GM18909 (cell line): ENCODE data around the gene PRR23B.

Experiments
- ATAC-seq: cut with Tn5 transposase; IDR thresholded peaks from one replicate; pipeline ENCODE4 v1.9.1; 2021; ENCODE audit warnings: mild to moderate bottlenecking; ENCODE audit not compliant: unreplicated experiment, poor library complexity

The PRR23B gene

GRCh38 chr3:138975351-138975750 is 45.4 kb downstream of the PRR23B start:
- ATAC-seq, result no peak

GRCh38 chr3:138974462-138974861 is 46.3 kb downstream of the PRR23B start:
- ATAC-seq, result no peak

- ATAC-seq, result no peak
Measured at GRCh38 chr3:138972941-138973340, 47.8 kb downstream of the PRR23B start.

- no peak for ATAC-seq
Measured at GRCh38 chr3:138971766-138972320, 48.9 kb downstream of the PRR23B start.
